Measurements from ENCODE around the gene CTNNA2. TPM values are rescaled to one million over a fixed set of nuclear protein-coding genes. Genes with fewer than 3 reads are reported as not detected.

Gene CTNNA2
- total and polyA plus RNA-seq, 2 of the 8 experiments (the other 6 are each of a cell fraction or from before 2014, with no cell fraction given): 3.9 to 9.0 TPM

DNA sequence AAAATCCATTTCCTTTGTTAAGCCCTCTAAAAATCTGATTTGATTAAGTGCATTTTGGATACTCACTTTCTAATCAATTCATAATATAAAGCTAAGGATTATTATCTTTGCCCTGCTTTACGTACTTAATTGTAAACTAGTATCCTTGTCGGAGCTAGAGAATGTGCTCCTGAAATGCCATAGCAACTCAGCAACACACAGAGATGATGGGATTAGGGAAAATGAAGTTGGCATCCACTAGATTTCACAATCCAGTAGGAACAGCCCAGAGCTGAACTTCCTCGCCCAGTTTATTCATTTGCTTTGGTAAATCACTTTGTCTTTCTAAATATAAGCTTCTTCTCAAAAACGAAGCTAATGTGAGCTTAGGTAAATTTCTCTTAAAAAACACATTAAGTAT is 386.3 kb downstream of the CTNNA2 start (continued):
- TF ChIP-seq KDM4A (IDR thresholded peaks at IDR 0.05; ENCODE audit: low read depth, low read length, severe bottlenecking) (no peak), KDM1A (IDR thresholded peaks at IDR 0.05; ENCODE audit: borderline replicate concordance, low read length) (no peak)

Data from H1 (cell line).